GM19397 (cell line): Measurements from ENCODE around the gene NNAT.
"Not testable (repeated sequence)": the region's sequence is repeated elsewhere in the genome, so short reads cannot be mapped to it uniquely, and the experiment has no call there.

Experiments
- ATAC-seq: cut with Tn5 transposase; IDR thresholded peaks from one replicate; pipeline ENCODE4 v1.9.1; 2021; ENCODE audit warnings: mild to moderate bottlenecking, moderate library complexity; ENCODE audit not compliant: unreplicated experiment

NNAT gene

GRCh38 chr20:37539424-37539823, 18.4 kb downstream of the NNAT start:
- no peak for ATAC-seq

GRCh38 chr20:37540001-37540400, 19.0 kb downstream of the NNAT start:
- ATAC-seq = no peak

- ATAC-seq = not testable (repeated sequence)
These were observed 19.8 kb downstream of the NNAT start for GRCh38 chr20:37540838-37541237.

- no peak for ATAC-seq
These were observed 20.3 kb downstream of the NNAT start for GRCh38 chr20:37541326-37541725.

- no peak for ATAC-seq
These were observed 21.2 kb downstream of the NNAT start for GRCh38 chr20:37542281-37542680.

GRCh38 chr20:37543828-37544227, 22.8 kb downstream of the NNAT start:
- ATAC-seq = no peak

GRCh38 chr20:37544386-37544785, 23.3 kb downstream of the NNAT start:
- ATAC-seq = no peak

GRCh38 chr20:37545516-37545915, 24.5 kb downstream of the NNAT start:
- no peak for ATAC-seq

GRCh38 chr20:37547912-37548311, 26.9 kb downstream of the NNAT start:
- ATAC-seq = no peak

GRCh38 chr20:37550101-37550920, 29.3 kb downstream of the NNAT start:
- not testable (repeated sequence) for ATAC-seq

GRCh38 chr20:37551660-37552059, 30.6 kb downstream of the NNAT start:
- ATAC-seq = not testable (repeated sequence)

GRCh38 chr20:37552415-37552814, 31.4 kb downstream of the NNAT start:
- no peak for ATAC-seq

GRCh38 chr20:37554721-37555298, 33.8 kb downstream of the NNAT start:
- ATAC-seq = not testable (repeated sequence)

GRCh38 chr20:37556538-37556937, 35.5 kb downstream of the NNAT start:
- no peak for ATAC-seq

- ATAC-seq = no peak
These were observed 37.3 kb downstream of the NNAT start for GRCh38 chr20:37558306-37558705.

GRCh38 chr20:37558779-37559178, 37.7 kb downstream of the NNAT start:
- no peak for ATAC-seq

GRCh38 chr20:37559312-37560027, 38.4 kb downstream of the NNAT start:
- ATAC-seq = no peak

- ATAC-seq = no peak
These were observed 39.6 kb downstream of the NNAT start for GRCh38 chr20:37560629-37561028.

- no peak for ATAC-seq
These were observed 41.8 kb downstream of the NNAT start for GRCh38 chr20:37562695-37563480.

GRCh38 chr20:37564016-37564387, 43.0 kb downstream of the NNAT start:
- no peak for ATAC-seq
